ENCODE measurements around the gene HPSE2.

Gene HPSE2

DNA sequence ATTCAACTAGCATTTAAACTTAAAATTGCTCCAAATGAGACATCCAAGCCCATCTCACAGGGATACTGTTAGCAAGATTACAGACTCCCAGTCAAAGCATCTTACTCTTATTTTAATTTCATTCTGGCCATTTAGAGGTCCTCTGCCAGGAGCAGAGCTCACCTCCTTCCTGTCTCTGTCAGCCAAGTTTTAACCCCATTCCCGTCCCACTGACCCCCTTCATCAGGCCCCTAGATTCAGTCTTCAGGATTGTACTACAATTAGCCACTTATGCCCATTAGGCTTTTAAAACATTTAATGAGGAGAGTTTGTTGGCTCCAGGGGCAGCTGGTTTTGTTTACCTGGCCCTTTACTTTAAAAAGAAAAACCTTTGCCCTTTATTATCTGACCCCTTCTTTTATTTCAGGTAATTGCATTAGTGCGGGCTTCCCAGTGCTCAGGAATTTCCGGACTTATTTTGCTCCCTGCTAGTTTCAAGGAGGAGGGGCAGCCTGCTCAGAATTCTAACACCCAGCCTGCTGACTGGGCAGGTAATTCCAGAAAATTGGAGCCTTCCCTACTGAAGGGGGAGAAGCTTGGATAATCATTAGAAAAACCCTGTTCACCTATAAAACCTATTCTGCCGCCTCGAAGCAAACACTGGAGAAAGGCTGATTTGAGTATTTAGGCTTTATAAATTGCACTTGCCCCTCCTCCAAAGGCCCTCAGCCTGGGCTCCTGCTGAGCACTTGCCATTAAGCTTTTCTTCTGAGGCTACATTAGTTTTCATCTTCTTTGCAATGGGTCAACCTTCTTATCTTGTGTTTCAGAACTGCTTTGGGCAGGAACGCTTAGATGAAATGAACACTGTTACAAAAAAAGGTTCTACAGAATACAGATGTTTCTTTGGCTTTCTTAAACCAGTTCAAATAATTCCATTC lies 588.4 kb downstream of the HPSE2 start:
- Histone ChIP-seq H3K4me3 (replicated peaks; ENCODE audit: low read depth, low read length) (no peak overlapping the region), H3K36me3 (ENCODE audit: control insufficient read depth, insufficient read depth, low read length) (no peaks in the 10 kb centered on the region), H3K27me3 (replicated peaks; ENCODE audit: control insufficient read depth, insufficient read depth, low read length) (no peaks in the 10 kb centered on the region)
- TF ChIP-seq, protein P1, sequence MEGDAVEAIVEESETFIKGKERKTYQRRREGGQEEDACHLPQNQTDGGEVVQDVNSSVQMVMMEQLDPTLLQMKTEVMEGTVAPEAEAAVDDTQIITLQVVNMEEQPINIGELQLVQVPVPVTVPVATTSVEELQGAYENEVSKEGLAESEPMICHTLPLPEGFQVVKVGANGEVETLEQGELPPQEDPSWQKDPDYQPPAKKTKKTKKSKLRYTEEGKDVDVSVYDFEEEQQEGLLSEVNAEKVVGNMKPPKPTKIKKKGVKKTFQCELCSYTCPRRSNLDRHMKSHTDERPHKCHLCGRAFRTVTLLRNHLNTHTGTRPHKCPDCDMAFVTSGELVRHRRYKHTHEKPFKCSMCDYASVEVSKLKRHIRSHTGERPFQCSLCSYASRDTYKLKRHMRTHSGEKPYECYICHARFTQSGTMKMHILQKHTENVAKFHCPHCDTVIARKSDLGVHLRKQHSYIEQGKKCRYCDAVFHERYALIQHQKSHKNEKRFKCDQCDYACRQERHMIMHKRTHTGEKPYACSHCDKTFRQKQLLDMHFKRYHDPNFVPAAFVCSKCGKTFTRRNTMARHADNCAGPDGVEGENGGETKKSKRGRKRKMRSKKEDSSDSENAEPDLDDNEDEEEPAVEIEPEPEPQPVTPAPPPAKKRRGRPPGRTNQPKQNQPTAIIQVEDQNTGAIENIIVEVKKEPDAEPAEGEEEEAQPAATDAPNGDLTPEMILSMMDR (IDR thresholded peaks at IDR 0.05; ENCODE audit: insufficient read depth, low read length, poor library complexity, severe bottlenecking), result no peak
- no peak for DNase-seq (ENCODE audit: extremely low read depth, insufficient read length)

GRCh38 chr10:98644466-98644865 lies 591.2 kb downstream of the HPSE2 start:
- Histone ChIP-seq H3K4me3 (replicated peaks; ENCODE audit: low read depth, low read length) (no peak overlapping the region), H3K27me3 (replicated peaks; ENCODE audit: control insufficient read depth, insufficient read depth, low read length) (no peaks in the 10 kb centered on the region), H3K36me3 (ENCODE audit: control insufficient read depth, insufficient read depth, low read length) (no peaks in the 10 kb centered on the region)
- DNase-seq (ENCODE audit: extremely low read depth, insufficient read length), result no peak
- TF ChIP-seq, protein P1 (IDR thresholded peaks at IDR 0.05; ENCODE audit: insufficient read depth, low read length, poor library complexity, severe bottlenecking), result no peak

- TF ChIP-seq, protein P1 (IDR thresholded peaks at IDR 0.05; ENCODE audit: insufficient read depth, low read length, poor library complexity, severe bottlenecking), result no peak
- H3K4me3 ChIP-seq (replicated peaks; ENCODE audit: low read depth, low read length), result no peak overlapping the region
- no peaks in the 10 kb centered on the region for H3K36me3 ChIP-seq (ENCODE audit: control insufficient read depth, insufficient read depth, low read length)
- no peaks in the 10 kb centered on the region for H3K27me3 ChIP-seq (replicated peaks; ENCODE audit: control insufficient read depth, insufficient read depth, low read length)
- DNase-seq (ENCODE audit: extremely low read depth, insufficient read length), result no peak
These were observed 593.4 kb downstream of the HPSE2 start for GRCh38 chr10:98642281-98642680.

DNA sequence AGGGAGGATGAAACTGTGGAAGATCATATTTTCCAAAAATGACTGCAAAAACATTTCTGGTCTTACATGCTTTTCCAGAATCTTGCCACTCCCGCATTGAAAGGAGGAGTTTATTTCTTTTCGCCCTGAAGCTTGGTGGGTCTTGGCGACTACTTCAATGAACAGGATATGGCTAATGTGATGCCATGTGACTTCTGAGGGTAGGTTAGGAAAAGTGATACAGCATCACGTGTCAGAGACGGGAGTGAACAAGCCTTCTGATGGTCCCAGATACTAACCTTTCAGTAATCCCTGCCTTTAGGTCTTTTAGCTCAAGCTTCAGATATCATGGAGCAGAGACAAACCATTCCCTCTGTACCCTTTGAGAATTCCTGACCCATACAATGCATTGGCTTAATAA lies 596.7 kb downstream of the HPSE2 start:
- no peak overlapping the region for H3K4me3 ChIP-seq (replicated peaks; ENCODE audit: low read depth, low read length)
- no peaks in the 10 kb centered on the region for H3K27me3 ChIP-seq (replicated peaks; ENCODE audit: control insufficient read depth, insufficient read depth, low read length)
- no peak for DNase-seq (ENCODE audit: extremely low read depth, insufficient read length)
- TF ChIP-seq, protein P1 (IDR thresholded peaks at IDR 0.05; ENCODE audit: insufficient read depth, low read length, poor library complexity, severe bottlenecking), result no peak
- no peaks in the 10 kb centered on the region for H3K36me3 ChIP-seq (ENCODE audit: control insufficient read depth, insufficient read depth, low read length)

- TF ChIP-seq, protein P1 (IDR thresholded peaks at IDR 0.05; ENCODE audit: insufficient read depth, low read length, poor library complexity, severe bottlenecking), result no peak
- H3K4me3 ChIP-seq (replicated peaks; ENCODE audit: low read depth, low read length), result no peak overlapping the region
- no peaks in the 10 kb centered on the region for H3K36me3 ChIP-seq (ENCODE audit: control insufficient read depth, insufficient read depth, low read length)
- H3K27me3 ChIP-seq (replicated peaks; ENCODE audit: control insufficient read depth, insufficient read depth, low read length), result no peaks in the 10 kb centered on the region
- DNase-seq (ENCODE audit: extremely low read depth, insufficient read length), result no peak
These were observed 598.7 kb downstream of the HPSE2 start for GRCh38 chr10:98636921-98637329.

Measured in GM06990 (cell line).